ENCODE data around the gene PCDHB6.
"Not testable (repeated sequence)": the region's sequence is repeated elsewhere in the genome, so short reads cannot be mapped to it uniquely, and the experiment has no call there.

Gene PCDHB6

DNA sequence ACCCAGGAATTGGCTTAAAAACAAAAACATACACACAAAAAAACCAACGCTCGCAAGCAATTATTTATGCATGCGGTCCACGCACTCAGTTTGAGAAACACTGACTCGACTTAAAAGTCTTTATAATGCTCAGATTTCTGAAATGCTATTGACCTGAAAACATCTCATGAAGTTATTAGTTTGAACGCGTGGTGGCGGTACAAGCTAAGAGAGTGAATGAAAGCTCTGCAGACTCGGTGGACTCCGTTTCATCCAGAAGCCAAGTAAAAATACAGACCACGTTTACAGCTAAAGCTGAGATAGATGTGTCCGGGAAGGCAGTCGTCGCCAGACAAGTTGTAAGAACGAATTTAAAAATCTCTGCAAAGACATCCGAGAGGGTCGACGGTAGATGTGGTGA is at the start of gene PCDHB6:
Gene PCDHB6, plus strand, starts transcription at position 246 of the 400 bp plus-strand sequence. CDS start 201 bp downstream, outside the sequence.
- no peak for TF ChIP-seq CTCF (IDR thresholded peaks at IDR 0.05; ENCODE audit: borderline replicate concordance, control extremely low read depth, extremely low read depth, insufficient read depth, missing control alignments)
- in situ Hi-C loops (cut with MboI; ENCODE audit: low sequenced_read_pairs, unreplicated experiment): no loop called here
- no peak for DNase-seq (ENCODE audit: low spot score)

- in situ Hi-C loops (cut with MboI; ENCODE audit: low sequenced_read_pairs, unreplicated experiment): no loop called here
- DNase-seq (ENCODE audit: low spot score): no peak
- TF ChIP-seq CTCF (IDR thresholded peaks at IDR 0.05; ENCODE audit: borderline replicate concordance, control extremely low read depth, extremely low read depth, insufficient read depth, missing control alignments): no peak
These were observed 49.5 kb upstream of the PCDHB6 start, which contains the start of gene PCDHB3 for GRCh38 chr5:141100243-141100805. Gene PCDHB3, plus strand, starts transcription at chr5:141100473. Its CDS starts 177 bp downstream, at chr5:141100650.

GRCh38 chr5:141101059-141101458 is 48.8 kb upstream of the PCDHB6 start:
- TF ChIP-seq CTCF (IDR thresholded peaks at IDR 0.05; ENCODE audit: borderline replicate concordance, control extremely low read depth, extremely low read depth, insufficient read depth, missing control alignments): no peak
- no peak for DNase-seq (ENCODE audit: low spot score)
- in situ Hi-C loops (cut with MboI; ENCODE audit: low sequenced_read_pairs, unreplicated experiment): no loop called here

DNA sequence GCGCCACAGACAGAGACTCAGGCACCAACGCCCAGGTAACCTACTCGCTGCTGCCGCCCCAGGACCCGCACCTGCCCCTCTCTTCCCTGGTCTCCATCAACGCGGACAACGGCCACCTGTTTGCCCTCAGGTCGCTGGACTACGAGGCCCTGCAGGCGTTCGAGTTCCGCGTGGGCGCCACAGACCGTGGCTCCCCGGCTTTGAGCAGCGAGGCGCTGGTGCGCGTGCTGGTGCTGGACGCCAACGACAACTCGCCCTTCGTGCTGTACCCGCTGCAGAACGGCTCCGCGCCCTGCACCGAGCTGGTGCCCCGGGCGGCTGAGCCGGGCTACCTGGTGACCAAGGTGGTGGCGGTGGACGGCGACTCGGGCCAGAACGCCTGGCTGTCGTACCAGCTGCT is 47.8 kb upstream of the PCDHB6 start:
- DNase-seq (ENCODE audit: low spot score): not testable (repeated sequence)

DNA sequence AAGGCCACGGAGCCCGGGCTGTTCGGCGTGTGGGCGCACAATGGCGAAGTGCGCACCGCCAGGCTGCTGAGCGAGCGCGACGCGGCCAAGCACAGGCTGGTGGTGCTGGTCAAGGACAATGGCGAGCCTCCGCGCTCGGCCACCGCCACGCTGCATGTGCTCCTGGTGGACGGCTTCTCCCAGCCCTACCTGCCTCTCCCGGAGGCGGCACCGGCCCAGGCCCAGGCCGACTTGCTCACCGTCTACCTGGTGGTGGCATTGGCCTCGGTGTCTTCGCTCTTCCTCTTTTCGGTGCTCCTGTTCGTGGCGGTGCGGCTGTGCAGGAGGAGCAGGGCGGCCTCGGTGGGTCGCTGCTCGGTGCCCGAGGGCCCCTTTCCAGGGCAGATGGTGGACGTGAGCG is 47.4 kb upstream of the PCDHB6 start:
- in situ Hi-C loops (cut with MboI; ENCODE audit: low sequenced_read_pairs, unreplicated experiment): not testable (repeated sequence)

More for the DNA sequence above, 47.8 kb upstream of the PCDHB6 start:
- in situ Hi-C loops (cut with MboI; ENCODE audit: low sequenced_read_pairs, unreplicated experiment): not testable (repeated sequence)

GRCh38 chr5:141105350-141105749 is 44.5 kb upstream of the PCDHB6 start:
- TF ChIP-seq CTCF (IDR thresholded peaks at IDR 0.05; ENCODE audit: borderline replicate concordance, control extremely low read depth, extremely low read depth, insufficient read depth, missing control alignments): no peak
- in situ Hi-C loops (cut with MboI; ENCODE audit: low sequenced_read_pairs, unreplicated experiment): no loop called here
- no peak for DNase-seq (ENCODE audit: low spot score)

More for the DNA sequence above, 47.4 kb upstream of the PCDHB6 start:
- DNase-seq (ENCODE audit: low spot score): not testable (repeated sequence)

GRCh38 chr5:141119250-141119649 is 30.6 kb upstream of the PCDHB6 start:
- DNase-seq (ENCODE audit: low spot score): no peak
- TF ChIP-seq CTCF (IDR thresholded peaks at IDR 0.05; ENCODE audit: borderline replicate concordance, control extremely low read depth, extremely low read depth, insufficient read depth, missing control alignments): no peak
- in situ Hi-C loops (cut with MboI; ENCODE audit: low sequenced_read_pairs, unreplicated experiment): no loop called here

- no peak for TF ChIP-seq CTCF (IDR thresholded peaks at IDR 0.05; ENCODE audit: borderline replicate concordance, control extremely low read depth, extremely low read depth, insufficient read depth, missing control alignments)
- no peak for DNase-seq (ENCODE audit: low spot score)
- in situ Hi-C loops (cut with MboI; ENCODE audit: low sequenced_read_pairs, unreplicated experiment): no loop called here
These were observed 28.3 kb upstream of the PCDHB6 start, which contains the start of gene PCDHB4 for GRCh38 chr5:141121563-141121962. Gene PCDHB4, plus strand, starts transcription at chr5:141121818. Its CDS starts 181 bp downstream, at chr5:141121999.

Data from GM13976 (cell line).